Aortic smooth muscle cell (primary cell): Measurements from ENCODE around the gene SCGB3A2. TPM values are rescaled to one million over a fixed set of nuclear protein-coding genes. Genes with fewer than 3 reads are reported as not detected.

Experiments used
- total RNA-seq: library from RNA; depleted of rRNA; stranded (reverse); fragments of >200 nt; gene quantifications from 2 replicates; pipeline ENCODE4 v1.2.3, GENCODE V29; 2014

Gene SCGB3A2, protein sequence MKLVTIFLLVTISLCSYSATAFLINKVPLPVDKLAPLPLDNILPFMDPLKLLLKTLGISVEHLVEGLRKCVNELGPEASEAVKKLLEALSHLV
- not detected in 2 replicates for total RNA-seq

DNA sequence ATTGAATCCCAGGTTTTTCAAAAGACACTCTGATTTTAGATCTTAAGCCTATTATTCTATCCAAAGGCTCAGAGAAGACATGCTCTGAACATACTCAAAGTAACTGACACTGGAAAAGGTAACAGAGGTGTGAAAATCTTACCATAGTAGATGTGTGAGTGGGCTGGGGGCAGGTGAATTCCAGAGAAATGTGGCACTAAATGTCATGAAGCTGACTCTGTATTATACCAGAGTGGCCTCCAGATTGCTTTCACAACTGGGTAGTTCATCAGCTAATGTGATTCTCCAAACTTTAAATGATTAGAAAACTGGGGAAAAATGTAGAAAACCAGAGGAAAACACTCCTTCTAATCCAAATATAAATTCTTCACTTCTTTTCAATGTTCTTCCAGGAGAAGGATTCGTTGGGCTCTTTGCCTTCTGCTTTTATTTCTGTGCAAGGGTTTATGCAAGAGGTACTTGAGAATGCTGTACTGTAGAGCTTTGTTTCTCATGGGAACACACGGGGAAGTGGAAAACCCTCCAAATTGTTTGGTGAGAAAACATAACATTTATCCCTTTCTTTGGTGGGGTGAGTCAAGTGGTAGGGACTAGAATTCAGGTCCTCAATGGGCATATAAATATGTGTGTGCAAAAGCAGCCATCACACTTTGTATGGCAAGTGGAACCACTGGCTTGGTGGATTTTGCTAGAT, at the start of gene SCGB3A2:
TSS of gene SCGB3A2 (plus strand) at position 646 of the 694 bp plus-strand sequence. CDS start 93 bp downstream, outside the sequence.

DNA sequence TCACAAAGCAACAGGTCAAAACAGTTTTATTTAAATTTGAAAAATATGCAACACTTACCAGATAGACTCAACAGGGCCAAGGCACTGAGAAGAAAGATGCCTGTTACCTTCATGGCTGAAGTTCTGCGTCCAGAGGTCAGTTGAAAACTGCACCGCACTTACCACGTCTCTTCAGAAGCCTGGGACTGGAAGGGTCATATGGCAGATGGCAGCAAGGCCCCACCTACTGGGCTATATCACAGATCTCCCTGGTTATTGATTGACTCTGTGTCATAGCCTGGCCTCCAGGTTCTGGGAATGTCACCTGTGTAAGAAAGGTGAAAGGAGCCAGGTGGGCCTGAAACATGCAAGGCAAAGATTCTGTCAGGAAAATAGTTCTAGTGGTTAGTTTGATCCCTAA, 47.0 kb upstream of the SCGB3A2 start, which contains the start of gene SPINK1:
TSS of gene SPINK1 (minus strand) at position 207 of the 400 bp plus-strand sequence. CDS start at position 113, 94 bp downstream.

DNA sequence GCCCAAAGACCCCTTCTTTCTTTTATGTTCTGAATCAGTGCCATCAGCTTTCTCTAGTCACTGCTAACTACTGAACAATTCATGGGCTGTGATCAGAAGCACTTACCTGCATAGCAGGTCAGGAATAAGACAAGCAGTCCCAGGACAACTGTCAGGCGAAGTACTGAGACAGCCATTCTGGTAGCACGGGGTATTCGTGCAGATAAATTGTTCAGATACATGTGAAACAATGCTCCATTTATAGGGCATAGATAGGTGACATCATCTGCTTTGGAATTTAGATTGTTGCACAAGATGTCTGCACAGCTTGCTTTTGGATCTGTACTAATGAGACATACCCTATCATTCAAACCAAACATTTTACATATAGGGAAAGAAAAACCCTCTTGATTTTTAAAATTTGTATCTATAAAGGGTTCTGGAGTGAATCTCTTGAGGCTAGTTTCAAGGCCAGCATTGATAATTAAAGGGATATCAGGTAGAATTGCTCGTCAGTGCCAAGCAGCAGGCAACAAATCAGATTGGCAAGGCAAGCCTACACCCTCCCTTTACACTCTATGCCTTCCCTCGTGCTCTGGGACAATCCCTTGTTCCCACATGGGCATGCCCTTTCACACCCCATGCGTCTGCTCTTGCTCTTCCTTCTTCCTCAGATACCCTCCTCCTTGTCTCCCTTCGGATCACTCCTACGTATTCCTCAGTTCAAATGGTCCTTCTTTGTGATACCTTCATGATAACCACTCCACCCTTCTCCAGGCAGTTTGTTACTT, 28.0 kb downstream of the SCGB3A2 start, which contains the start of gene C5orf46:
TSS of gene C5orf46 (minus strand) at position 213 of the 770 bp plus-strand sequence. CDS start at position 176, 37 bp downstream.

Other genes with a start within 250 kb of the SCGB3A2 start
- gene JAKMIP2, start 96.0 kb upstream of the SCGB3A2 start, total RNA-seq: 0.06 and 0.92 TPM in 2 replicates
- gene SPINK1, start 47.0 kb upstream of the SCGB3A2 start, total RNA-seq: not detected in 2 replicates
- gene C5orf46, start 27.8 kb downstream of the SCGB3A2 start, total RNA-seq: 0.66 and 1.1 TPM in 2 replicates
- 0.13 TPM in 1 of 2 replicates, not detected in the other for gene SPINK5, start 185.3 kb downstream of the SCGB3A2 start, total RNA-seq